DOHH2 (cell line): ENCODE results near the gene GPD1.

Experiments used
- H3F3A ChIP-seq: fragments of 200-600 bp; sonication (generic), shearing (Covaris generic); 2 replicates; pipeline ENCODE4 v1.6.0; 2016; ENCODE audit warnings: antibody characterized with exemption, mild to moderate bottlenecking; ENCODE audit not compliant: control insufficient read depth, insufficient read depth
- H3K27ac ChIP-seq: fragments of 200-600 bp; sonication (generic); 2 replicates; pipeline ENCODE4 v1.5.1; 2014; ENCODE audit warnings: low read depth, mild to moderate bottlenecking, low read length, moderate library complexity
- H3K27me3 ChIP-seq: fragments of 200-600 bp; sonication (generic); 2 replicates; pipeline ENCODE4 v1.6.1; 2014; ENCODE audit warnings: mild to moderate bottlenecking, low read length, mixed read lengths; ENCODE audit not compliant: control insufficient read depth
- H3K36me3 ChIP-seq: fragments of 200-600 bp; sonication (generic); 2 replicates; pipeline ENCODE4 v1.6.1; 2014; ENCODE audit warnings: mild to moderate bottlenecking, low read length, moderate library complexity, mixed read lengths; ENCODE audit not compliant: control insufficient read depth
- H3K4me1 ChIP-seq: fragments of 200-600 bp; sonication (generic); 2 replicates; pipeline ENCODE4 v1.6.1; 2014; ENCODE audit warnings: mild to moderate bottlenecking, low read length, mixed read lengths; ENCODE audit not compliant: control insufficient read depth
- H3K4me2 ChIP-seq: fragments of 200-600 bp; sonication (generic); 2 replicates; pipeline ENCODE4 v1.6.0; 2014; ENCODE audit warnings: mild to moderate bottlenecking, low read length, moderate library complexity
- H3K4me3 ChIP-seq: fragments of 200-600 bp; sonication (generic); 2 replicates; pipeline ENCODE4 v1.5.1; 2014; ENCODE audit warnings: mild to moderate bottlenecking, low read length, mixed read lengths
- H3K79me2 ChIP-seq: fragments of 200-600 bp; sonication (generic); 2 replicates; pipeline ENCODE4 v1.6.1; 2014; ENCODE audit warnings: mild to moderate bottlenecking, low read length, mixed read lengths; ENCODE audit not compliant: control insufficient read depth
- H3K9me2 ChIP-seq: fragments of 200-600 bp; sonication (generic); replicated peaks from 2 replicates; pipeline ENCODE4 v1.6.1; 2014; ENCODE audit warnings: mild to moderate bottlenecking, low read length, mixed read lengths; ENCODE audit not compliant: control insufficient read depth
- H3K9me3 ChIP-seq: fragments of 200-600 bp; sonication (generic); 2 replicates; pipeline ENCODE4 v1.6.1; 2014; ENCODE audit warnings: antibody characterized with exemption, low read length, mixed read lengths; ENCODE audit not compliant: control insufficient read depth, insufficient read depth
- H4K20me1 ChIP-seq: fragments of 200-600 bp; sonication (generic); 2 replicates; pipeline ENCODE4 v1.6.0; 2014; ENCODE audit warnings: low read depth, mild to moderate bottlenecking, antibody characterized with exemption, low read length, moderate library complexity; ENCODE audit not compliant: control insufficient read depth, insufficient read depth
- CTCF ChIP-seq: fragments of 200-600 bp; sonication (generic); IDR thresholded peaks from one replicate; pipeline ENCODE4 v1.5.1; 2014; ENCODE audit warnings: antibody characterized with exemption, mild to moderate bottlenecking, low read depth, low read length; ENCODE audit not compliant: poor library complexity, severe bottlenecking
- EZH2phosphoT487 ChIP-seq: fragments of 200-600 bp; sonication (generic); IDR thresholded peaks from 2 replicates; pipeline ENCODE4 v1.6.1; 2017; ENCODE audit warnings: borderline replicate concordance, mild to moderate bottlenecking, antibody characterized with exemption, low read length, moderate library complexity, mixed read lengths

The GPD1 gene

GRCh38 chr12:50062728-50063460, 40.9 kb upstream of the GPD1 start:
- Histone ChIP-seq H3K9me2 (no peaks in the 10 kb centered on the region), H3K4me2 (no peak overlapping the region), H3K36me3 (no peaks in the 10 kb centered on the region)

GRCh38 chr12:50065726-50066310, 38.0 kb upstream of the GPD1 start:
- no peaks in the 10 kb centered on the region for H3K9me3 ChIP-seq
- no peak overlapping the region for H3K4me3 ChIP-seq
- no peak overlapping the region for H3K4me2 ChIP-seq
- H3F3A ChIP-seq = no peaks in the 10 kb centered on the region; the same call in 1 of the 2 replicates
- peaks cover 40% of the 10 kb centered on the region for H3K27me3 ChIP-seq
- no peaks in the 10 kb centered on the region for H4K20me1 ChIP-seq
- TF ChIP-seq CTCF (no peak), EZH2phosphoT487 (no peak)
- no peaks in the 10 kb centered on the region for H3K36me3 ChIP-seq
- H3K79me2 ChIP-seq = no peaks in the 10 kb centered on the region
- peaks cover 8% of the 10 kb centered on the region for H3K4me1 ChIP-seq
- no peak overlapping the region for H3K27ac ChIP-seq
- H3K9me2 ChIP-seq = no peaks in the 10 kb centered on the region

More at GRCh38 chr12:50062728-50063460, 40.9 kb upstream of the GPD1 start:
- no peak for TF ChIP-seq CTCF
- no peak for TF ChIP-seq EZH2phosphoT487
- Histone ChIP-seq H4K20me1 (no peaks in the 10 kb centered on the region), H3K4me3 (no peak overlapping the region), H3K9me3 (no peaks in the 10 kb centered on the region), H3K79me2 (no peaks in the 10 kb centered on the region), H3K27ac (no peak overlapping the region), H3K27me3 (peaks cover 65% of the 10 kb centered on the region), H3K4me1 (peaks cover 14% of the 10 kb centered on the region), H3F3A (no peaks in the 10 kb centered on the region; the same call in 1 of the 2 replicates)

GRCh38 chr12:50066402-50066801, 37.4 kb upstream of the GPD1 start:
- Histone ChIP-seq H4K20me1 (no peaks in the 10 kb centered on the region), H3K36me3 (no peaks in the 10 kb centered on the region), H3K9me3 (no peaks in the 10 kb centered on the region), H3K27ac (no peak overlapping the region), H3K4me1 (peaks cover 13% of the 10 kb centered on the region), H3K4me2 (no peak overlapping the region), H3F3A (no peaks in the 10 kb centered on the region; the same call in 1 of the 2 replicates), H3K4me3 (no peak overlapping the region), H3K27me3 (peaks cover 35% of the 10 kb centered on the region), H3K79me2 (no peaks in the 10 kb centered on the region), H3K9me2 (no peaks in the 10 kb centered on the region)
- TF ChIP-seq EZH2phosphoT487 (no peak), CTCF (no peak)
